A673 (cell line): ENCODE results near the gene DOK1.

ENCODE experiments used
- CTCF ChIP-seq: fragments of 300-800, 200-600 bp; sonication (generic); conservative IDR thresholded peaks from 2 replicates; pipeline ENCODE4 v1.5.1; 2017; ENCODE audit warnings: low read depth, mild to moderate bottlenecking, antibody characterized with exemption, low read length, moderate library complexity, mixed read lengths
- EZH2 ChIP-seq: fragments of 200-600 bp; sonication (generic); IDR thresholded peaks from 2 replicates; pipeline ENCODE4 v1.6.1; 2017; ENCODE audit warnings: borderline replicate concordance, low read depth, mild to moderate bottlenecking, mixed read lengths, antibody characterized with exemption, low read length; ENCODE audit not compliant: poor library complexity, severe bottlenecking

DNA sequence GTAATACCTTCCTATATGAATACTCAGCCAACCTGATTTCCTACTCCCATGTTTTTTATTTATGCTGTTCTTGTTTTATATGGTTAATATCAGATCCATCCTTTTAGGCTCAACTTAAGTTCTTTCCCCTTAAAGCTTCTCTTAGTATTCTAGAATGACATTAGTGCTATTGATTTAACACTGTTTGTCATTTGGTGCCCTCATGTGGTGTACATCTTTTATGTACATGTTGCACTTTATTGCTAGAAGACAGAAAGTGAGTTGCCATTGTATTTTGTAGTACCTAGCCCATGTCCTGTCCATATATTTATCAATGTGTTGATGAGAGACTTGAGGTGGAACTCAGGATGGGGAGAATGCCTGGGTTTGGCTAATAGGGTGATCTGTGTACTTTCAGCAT lies 22.3 kb upstream of the DOK1 start:
- peak; percentile 56 for TF ChIP-seq CTCF
- no peak for TF ChIP-seq EZH2
